Activated CD4-positive, alpha-beta T cell treated with anti-CD3 and anti-CD28 coated beads, Interleukin-2, amount 50 U/mL, for 24 hours (primary cell): ENCODE measurements around the gene AP1M1.
"Not testable (repeated sequence)": the region's sequence is repeated elsewhere in the genome, so short reads cannot be mapped to it uniquely, and the experiment has no call there.

Source experiments
- DNase-seq, 2 donors: peaks; one replicate each; pipeline ENCODE4 v3.0.0-alpha.2; 2020; ENCODE audit warnings: low read depth in 1 of 2, low spot score in 1 of 2

The AP1M1 gene

DNA sequence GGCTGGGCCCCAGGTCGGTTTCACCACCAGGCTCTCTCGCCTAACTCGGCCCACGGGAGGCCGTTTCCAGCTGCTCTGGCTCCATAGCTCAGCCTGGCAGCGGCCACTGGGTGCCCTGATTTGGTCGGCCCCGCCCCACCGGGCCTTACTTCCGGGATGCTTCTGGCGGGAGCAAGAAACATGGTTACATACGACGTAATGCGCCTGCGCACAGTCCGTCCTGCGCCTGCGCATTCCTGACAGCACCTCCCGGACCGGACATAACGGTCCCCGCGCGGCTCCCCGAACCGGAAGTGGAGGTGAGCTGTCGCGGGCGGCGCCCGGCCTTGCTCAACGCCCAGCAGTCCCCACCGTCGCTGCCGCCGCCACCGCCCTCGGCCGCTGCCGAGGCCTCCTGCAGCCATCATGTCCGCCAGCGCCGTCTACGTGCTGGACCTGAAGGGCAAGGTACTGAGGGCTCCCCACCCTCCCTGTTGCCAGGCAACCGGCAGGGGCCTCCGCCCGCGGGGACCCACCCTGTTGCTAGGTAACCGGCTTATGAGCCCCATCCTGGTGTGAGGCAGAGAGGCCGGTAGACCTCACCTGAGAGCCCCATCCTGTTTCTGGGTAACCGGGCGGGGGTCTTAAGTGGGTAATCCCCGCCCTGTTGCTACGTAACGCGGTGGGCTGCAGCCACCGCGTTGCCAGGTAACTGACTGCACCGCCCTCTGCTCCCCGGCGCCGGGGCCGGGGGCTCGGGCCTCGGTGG is at the start of gene AP1M1:
Gene AP1M1, plus strand, starts transcription at position 290 of the 748 bp plus-strand sequence. Its CDS starts 116 bp downstream, at position 406.
- peak; percentile 97 to 99 for DNase-seq

DNA sequence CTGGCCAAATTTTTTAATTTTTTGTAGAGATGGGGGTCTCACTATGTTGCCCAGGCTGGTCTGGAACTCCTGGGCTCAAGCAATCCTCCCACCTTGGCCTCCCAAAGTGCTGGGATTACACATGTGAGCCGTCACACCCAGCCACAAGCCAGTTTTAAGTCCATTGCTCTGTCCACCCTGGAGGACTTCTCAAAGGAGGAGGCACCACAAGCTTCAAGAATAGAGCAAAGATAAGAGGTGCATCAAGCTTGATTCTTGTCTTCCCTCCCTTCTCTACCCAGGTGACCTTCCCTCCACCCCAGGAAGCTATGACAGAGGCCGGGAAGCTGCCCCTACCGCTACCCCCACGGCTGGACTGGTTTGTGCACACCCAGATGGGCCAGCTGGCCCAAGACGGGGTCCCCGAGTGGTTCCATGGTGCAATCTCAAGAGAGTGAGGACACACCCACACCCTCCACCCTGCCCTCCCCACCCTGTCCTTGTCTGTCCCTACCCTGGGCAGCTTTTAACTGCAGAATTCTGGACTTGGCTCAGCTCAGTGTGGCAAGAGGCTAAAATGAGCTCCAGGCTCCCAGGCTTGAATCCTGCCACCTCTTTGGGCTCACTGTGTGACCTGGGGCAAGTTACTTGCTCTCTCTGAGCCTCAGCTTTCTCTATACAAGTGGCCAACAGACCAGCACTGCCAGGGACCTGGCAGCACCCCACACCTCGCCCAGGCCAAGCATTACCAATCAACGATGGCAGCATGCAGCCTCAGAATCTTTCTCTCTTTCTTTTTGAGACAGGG is 49.1 kb upstream of the AP1M1 start:
- no peak for DNase-seq

DNA sequence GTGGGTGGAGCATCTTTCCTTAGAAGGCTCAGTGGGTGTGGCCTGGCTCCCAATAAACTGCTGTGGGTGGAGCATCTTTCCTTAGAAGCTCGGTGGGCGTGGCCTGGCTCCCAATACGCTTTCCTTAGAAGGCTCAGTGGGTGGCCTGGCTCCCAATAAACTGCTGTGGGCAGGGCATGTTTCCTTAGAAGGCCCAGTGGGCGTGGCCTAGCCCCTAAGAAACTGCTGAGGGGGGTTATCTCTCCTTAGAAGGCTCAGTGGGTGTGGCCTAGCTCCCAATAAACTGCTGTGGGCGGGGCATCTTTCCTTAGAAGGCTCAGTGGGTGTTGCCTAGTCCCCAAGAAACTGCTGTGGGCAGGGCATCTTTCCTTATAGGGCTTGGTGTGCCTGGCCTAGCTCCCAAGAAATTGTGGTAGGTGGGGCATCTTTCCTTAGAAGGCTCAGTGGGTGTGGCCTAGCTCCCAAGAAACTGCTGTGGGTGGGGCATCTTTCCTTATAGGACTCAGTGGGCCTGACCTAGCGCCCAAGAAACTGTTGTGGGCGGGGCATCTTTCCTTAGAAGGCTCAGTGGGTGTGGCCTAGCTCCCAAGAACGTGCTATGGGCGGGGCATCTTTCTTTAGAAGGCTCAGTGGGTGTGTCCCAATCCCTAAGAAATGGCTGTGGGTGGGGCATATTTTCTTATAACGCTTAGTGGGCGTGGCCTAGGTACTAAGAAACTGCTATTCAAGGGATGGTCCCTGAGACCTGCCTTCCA is 44.0 kb upstream of the AP1M1 start:
- no peak for DNase-seq

DNA sequence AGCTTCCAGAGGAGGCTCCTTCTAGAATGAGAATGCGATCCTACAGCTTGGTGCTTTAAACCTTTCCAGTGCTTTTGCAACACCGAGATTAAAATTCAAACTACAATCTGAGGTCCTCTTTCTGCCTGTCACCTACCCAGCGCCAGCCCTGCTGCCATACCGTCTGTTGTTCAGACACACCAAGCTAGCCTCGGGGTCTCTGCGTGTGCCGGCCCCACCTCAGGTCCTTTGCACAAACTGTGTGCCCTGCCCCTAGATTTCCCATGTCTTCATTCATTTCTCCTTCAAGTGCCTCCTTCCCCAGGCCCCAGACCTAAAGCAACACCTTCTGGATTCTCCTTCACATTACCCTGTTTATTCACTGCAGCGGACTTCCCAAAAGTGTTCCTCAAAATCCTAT is 43.2 kb upstream of the AP1M1 start:
- no peak for DNase-seq

DNA sequence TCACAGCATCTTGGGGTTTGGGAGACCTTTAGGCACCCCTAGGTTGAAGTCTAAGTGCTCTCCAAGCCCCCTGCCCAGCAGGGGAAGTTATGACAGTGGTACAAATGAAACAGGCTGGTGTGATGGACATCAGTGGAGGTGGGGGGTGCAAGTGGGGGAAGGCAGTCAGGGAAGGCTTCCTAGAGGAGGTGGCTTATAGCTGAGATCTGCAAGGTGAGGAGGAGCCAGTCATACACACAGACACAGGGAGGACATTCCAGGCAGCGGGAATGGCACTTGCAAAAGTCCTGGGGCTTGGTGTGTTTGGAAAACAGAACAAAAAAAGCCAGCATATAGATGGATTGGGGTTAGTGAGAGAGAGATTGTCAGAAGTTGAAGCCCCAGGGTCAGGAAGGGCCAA is 42.6 kb upstream of the AP1M1 start:
- DNase-seq = no peak

DNA sequence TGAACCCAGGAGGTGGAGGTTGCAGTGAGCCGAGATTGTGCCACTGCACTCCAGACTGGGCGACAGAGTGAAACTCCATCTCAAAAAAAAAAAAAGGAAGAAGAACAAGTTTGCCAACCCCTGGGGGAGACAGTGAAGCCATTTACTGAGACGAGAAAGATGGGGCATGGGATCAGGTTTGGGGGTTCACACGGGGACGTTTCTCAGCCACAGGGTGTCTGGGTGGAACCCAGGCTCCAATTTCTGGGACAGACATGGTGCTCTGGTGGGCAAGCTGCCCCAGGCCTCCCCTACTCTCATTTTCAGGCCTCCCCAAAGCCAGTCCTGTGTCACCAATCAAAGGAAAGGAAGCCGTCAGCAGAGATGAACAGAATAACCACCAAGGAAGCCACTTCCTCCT is 40.8 kb upstream of the AP1M1 start:
- no peak for DNase-seq

DNA sequence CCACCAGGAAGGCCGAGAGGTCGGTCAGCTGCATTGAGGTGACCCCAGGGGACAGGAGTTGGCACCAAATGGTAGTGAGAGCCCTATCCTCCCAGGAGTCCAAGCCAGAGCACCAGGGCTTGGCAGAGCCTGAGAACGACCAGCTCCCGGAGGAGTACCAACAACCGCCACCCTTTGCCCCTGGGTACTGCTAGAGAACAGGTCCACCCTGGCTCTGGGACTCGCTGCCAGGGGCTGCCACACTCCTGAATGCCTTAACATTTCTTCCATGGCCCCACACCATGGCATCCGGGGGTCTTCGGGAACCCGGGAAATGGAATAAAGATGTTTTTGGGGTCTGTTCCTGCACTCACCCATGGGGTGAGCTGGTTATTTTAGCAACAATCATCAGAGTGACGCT is 40.1 kb upstream of the AP1M1 start:
- DNase-seq = no peak

DNA sequence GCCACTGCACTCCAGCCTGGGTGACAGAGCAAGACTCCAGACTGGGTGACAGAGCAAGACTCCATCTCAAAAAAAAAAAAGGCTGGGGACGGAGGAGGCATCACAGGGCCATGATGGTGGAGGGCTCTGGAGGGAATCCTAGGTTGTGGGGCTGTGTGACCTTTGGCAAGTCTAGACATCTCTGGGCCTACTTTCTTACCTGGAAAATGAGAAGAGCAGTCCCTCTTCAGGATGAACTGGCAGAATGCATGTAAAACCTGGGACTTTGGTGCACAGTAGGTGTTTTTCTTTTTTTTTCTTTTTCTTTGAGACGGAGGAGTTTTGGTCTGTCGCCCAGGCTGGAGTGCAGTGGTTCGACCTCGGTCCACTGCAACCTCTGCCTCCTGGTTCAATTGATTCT is 38.1 kb upstream of the AP1M1 start:
- DNase-seq = no peak

DNA sequence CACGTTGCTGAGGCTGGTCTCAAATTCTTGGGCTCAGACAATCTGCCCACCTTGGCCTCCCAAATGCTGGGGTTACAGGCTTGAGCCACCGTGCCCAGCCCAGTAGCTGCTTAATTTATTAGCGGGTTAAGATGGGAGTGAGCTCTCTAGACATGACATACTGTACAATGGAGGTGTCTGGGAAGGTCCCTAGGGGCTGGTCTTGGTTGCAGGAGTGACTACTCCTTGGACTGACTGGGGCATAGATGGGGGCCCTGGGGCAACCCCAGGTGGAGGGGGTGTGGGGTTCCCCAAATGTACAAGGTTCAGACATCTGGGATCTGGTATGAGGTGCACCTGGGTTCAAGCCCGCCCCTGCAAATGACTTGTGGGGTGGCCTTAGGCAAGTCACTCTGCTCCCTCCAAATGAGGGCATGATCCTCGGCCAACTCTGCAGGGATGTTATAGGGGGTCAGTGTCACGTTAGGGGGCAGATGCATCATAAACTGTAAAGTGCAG is 37.2 kb upstream of the AP1M1 start:
- DNase-seq = no peak

DNA sequence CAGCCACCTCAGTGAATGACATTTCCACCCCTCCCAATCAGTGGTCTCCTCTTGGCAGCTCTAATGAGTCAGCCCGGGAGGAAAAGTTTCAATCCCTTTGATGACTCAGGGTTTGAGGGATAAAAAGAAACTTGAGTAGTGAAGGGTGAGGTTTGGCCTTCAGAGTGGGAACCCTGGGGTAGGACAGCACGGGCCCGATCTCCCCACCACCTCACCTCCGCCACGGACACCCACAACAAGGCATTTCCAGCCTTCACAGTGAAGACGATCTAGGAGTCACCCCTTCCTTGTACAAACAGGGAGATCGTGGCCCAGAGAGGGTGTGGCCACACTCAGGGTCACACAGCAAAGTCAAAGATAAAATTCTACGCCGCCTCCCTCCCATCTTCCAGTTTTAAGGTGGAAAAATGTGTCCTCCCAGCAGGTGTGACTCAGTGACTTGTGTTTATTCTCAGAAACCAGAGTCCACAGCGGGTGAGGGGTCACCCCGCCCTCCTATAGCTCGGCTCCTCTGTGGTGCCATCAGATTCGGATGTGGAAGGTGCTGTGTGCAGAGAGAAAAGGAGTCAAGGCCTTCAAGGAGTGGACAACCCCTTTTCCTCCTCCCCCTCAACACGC is 36.7 kb upstream of the AP1M1 start:
- peak in 1 of 2 donors; percentile 35 for DNase-seq

DNA sequence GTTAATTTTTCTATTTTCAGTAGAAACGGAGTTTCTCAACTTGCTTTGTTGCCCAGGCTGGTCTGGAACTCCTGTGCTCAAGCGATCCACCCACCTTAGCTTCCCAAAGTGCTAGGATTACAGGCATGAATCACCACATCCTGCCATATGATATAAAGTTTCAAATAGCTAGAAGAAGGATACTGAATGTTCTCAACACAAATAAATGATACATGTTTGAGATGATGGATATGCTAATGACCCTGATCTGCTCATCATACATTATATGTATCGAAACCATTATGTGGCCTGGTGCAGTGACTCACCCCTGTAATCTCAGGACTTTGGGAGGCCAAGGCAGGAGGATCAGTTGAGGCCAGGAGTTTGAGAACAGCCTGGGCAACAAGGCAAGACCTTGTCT is 35.9 kb upstream of the AP1M1 start:
- DNase-seq = no peak

DNA sequence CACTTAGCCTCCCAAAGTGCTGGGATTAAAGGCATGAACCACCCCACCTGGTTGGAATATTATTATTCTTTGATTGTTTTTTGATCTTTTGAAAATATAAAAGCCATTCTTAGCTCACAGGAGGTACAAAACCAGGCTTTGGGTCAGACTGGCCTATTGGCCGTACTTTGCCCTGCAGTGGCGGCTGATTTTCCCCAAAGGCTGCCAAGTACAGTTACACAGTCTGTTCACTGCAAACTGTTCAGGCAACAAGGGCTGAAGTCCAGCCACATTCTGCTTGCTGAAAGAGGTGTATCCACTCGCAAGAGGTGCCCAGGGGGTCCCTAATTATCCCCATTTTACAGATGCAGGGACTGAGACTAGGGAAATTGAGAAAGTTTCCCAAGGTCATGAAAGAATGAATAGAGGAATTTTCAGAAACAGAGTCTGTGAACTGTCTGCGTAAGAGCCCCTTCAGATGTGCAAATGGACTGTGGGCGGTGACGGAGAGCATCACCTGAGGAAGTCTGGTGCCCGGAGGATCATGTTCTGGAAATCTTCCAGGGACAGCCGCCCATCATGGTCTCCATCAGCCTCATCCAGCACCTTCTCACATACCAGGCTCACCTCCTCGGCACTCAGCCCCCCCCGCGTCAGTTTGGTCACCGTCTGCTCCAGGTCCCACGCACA is 33.4 kb upstream of the AP1M1 start:
- no peak for DNase-seq

DNA sequence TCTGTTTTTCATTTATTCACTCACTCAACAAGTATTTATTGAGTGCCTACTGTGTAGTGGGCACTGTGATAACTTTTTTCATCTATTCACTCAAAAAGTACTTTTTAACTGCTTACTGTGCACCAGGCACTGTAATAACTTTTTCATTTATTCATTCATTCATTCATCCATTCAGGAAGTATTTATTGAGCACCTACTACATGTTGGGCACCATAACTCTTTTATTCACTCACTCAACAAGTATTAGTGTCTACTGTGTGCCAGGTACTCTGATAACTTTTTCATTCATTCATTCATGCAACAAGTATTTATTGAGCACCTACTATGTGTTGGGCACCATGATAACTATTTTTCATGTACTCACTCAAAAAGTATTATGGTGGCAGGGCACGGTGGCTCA is 31.3 kb upstream of the AP1M1 start:
- no peak for DNase-seq

DNA sequence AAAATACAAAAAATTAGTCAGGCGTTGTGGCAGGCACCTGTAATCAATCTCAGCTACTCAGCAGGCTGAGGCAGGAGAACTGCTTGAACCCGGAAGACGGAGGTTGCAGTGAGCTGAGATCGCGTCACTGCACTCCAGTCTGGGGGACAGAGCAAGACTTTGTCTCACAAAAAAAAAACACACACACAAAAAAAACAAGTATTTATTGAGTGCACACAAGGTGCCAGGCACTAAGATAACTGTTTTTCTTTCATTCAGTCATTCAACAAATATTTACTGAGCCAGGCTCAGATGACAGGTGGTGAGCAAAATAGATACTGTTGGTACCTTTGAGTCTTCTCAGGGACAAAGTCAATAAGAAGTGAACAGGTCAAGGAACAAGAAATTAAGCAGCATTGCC is 30.7 kb upstream of the AP1M1 start:
- DNase-seq = no peak

DNA sequence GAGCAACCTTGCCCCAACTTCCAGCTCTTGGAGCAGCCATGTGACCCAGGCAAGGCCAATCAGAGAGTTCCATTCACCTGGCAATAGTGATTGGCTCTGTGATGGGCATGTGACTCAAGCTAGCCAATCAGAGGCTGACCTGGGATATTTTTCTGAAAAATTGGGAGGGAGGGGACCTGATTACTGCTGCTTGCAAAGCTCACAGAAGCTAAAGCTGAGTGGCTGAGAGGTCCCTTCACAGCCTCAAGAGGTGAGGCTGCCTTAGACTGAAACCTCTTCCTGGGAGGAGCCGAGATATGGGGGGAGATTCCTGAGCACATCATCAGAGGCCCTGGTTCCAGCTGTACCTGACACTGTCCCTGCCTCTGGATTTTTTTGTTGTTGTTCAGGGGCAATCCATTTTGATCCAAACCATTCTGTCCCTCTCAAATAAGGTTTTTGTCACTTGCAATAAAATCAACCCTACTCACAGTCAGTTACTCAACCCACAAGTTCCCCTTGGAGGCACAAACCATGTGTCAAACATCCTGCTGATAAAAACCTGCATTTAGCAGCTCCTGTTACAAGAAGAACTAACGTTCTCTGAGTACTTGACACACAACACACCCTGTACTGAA is 29.1 kb upstream of the AP1M1 start:
- no peak for DNase-seq

DNA sequence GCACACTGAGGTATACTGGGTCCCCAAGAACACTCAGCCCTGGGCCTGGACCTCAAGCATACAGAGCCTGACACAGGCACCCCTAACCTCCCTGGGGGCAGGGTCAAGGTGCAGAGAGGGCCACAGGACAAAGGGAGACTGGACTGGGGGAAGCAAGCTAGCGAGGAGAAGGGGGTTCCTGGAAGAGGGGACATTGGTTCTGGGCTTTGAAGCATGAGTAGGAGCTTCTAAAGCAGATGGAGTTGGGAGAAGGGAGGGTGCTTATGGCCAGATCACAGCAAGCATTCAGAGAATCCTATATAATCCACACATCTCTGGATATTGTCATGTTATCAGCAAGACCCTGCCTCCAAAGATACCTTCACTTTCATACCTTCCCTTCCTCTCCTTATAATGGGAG is 27.6 kb upstream of the AP1M1 start:
- DNase-seq = no peak

DNA sequence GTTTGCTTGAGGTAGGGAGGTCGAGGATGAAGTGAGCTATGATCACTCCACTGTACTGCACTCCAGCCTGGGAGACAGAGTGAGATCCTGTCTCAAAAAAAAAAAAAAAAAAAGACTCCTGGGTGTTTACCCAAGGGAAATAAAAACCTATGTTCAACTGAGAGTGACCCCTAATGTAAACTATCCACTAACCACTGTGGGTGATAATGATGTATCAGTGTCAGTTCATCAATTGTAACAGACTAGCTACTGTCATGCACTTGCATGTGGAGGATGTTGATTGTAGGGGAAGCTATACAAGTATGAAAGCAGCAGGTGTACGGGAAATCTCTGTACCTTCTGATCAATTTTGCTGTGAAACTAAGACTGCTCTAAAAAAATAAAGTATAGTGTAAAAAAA is 21.8 kb upstream of the AP1M1 start:
- no peak for DNase-seq

DNA sequence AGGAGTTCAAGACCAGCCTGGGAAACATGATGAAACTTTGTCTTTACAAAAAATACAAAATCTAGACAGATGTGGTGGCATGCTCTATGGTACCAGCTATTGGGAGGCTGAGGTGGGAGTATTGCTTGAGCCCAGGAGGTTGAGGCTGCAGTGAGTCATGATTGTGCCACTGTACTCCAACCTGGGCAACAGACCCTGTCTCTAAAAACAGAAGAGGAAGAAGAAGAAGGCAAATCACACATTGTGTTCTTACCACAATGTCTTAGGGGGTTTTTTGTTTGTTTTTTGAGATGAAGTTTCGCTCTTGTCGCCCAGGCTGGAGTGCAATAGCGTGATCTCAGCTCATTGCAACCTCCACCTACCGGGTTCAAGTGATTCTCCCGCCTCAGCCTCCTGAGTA is 18.8 kb upstream of the AP1M1 start:
- not testable (repeated sequence) for DNase-seq

DNA sequence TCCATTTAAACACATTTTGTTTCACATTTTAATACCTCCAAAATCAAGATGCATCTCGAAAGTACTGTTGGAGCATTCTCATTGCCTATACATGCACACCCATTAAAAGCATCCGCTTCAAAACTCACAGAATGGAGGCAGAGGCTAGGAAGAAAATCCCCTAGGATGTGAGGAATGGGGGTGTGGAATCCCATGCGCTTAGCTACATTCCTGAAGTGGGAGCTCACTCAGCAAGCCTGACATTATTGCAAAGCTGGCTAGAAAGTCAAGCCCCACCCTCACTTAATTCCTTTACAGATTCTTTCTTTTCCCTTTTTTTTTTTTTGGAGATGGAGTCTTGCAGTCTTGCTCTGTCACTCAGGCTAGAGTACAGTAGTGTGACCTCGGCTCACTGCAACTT is 17.1 kb upstream of the AP1M1 start:
- DNase-seq = no peak

DNA sequence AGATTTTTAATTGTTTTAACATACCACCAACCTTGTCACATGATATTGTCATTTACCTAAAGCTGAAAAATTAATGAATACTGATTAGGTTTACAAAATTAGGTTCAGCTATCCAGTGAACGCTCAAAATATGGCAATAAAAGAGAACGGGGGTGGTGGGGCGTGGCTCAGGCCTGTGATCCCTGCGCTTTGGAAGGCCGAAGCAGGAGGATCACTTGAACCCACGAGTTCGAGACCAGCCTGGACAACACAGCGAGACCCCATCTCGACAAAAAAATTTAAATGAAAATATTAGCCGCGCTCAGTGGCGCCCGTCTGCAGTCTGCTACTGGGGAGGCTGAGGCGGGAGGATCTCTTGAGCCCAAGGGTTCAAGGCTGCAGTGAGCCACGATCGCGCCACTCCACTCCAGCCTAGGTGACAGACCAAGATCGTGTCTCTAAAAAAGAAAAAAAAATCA is 13.0 kb upstream of the AP1M1 start:
- DNase-seq = no peak
